ENCODE results near the gene LACTBL1.

GRCh38 chr1:23004112-23004511 is 31.4 kb upstream of the LACTBL1 start:
- TF ChIP-seq, protein P1, sequence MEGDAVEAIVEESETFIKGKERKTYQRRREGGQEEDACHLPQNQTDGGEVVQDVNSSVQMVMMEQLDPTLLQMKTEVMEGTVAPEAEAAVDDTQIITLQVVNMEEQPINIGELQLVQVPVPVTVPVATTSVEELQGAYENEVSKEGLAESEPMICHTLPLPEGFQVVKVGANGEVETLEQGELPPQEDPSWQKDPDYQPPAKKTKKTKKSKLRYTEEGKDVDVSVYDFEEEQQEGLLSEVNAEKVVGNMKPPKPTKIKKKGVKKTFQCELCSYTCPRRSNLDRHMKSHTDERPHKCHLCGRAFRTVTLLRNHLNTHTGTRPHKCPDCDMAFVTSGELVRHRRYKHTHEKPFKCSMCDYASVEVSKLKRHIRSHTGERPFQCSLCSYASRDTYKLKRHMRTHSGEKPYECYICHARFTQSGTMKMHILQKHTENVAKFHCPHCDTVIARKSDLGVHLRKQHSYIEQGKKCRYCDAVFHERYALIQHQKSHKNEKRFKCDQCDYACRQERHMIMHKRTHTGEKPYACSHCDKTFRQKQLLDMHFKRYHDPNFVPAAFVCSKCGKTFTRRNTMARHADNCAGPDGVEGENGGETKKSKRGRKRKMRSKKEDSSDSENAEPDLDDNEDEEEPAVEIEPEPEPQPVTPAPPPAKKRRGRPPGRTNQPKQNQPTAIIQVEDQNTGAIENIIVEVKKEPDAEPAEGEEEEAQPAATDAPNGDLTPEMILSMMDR (IDR thresholded peaks at IDR 0.05) = no peak
- TF ChIP-seq POLR2A (IDR thresholded peaks at IDR 0.05) (no peak), EP300 (IDR thresholded peaks at IDR 0.05) (no peak)

Measured in ovary (tissue), 3 donors.